ENCODE results near the gene PLOD1.
"Not testable (repeated sequence)": the region's sequence is repeated elsewhere in the genome, so short reads cannot be mapped to it uniquely, and the experiment has no call there.

The PLOD1 gene

DNA sequence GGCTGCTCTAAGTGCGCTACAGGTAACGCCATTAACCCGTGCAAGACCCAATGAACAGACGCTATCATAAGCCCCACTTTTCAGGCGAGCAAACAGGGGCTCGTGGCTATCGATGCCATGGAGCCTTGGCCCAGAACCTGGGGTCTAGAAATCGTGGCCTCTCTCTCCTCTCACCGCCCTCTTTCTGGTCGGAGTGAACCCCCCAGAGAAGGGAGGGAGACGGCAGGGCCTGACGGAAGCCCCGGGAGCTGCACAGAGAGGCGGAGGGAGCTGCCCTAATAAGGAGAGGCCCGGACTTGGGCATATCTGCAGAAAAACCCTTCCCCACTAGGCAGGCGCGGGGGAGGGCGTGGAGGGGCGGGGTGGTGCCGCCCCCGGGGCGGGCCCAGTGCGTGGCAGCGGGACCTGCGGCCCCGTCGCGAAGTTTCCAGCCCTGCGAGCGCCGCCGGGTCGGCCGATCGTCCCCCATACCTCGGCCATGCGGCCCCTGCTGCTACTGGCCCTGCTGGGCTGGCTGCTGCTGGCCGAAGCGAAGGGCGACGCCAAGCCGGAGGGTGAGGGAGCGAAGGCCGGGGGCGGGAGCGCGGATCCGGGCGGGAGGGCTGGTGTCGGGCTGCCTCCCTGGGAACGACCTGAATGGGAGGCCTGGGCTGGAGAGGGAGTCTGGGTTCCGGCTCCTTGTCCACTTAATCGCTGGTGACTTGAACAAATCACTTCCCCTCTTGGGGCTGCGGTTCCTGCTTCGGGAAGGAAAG lies at the start of gene PLOD1:
PLOD1 (plus strand) TSS at position 416 of the 755 bp plus-strand sequence; CDS start at position 479, 63 bp downstream.
- peak; percentile 81 for DNase-seq (ENCODE audit: low read depth)

DNA sequence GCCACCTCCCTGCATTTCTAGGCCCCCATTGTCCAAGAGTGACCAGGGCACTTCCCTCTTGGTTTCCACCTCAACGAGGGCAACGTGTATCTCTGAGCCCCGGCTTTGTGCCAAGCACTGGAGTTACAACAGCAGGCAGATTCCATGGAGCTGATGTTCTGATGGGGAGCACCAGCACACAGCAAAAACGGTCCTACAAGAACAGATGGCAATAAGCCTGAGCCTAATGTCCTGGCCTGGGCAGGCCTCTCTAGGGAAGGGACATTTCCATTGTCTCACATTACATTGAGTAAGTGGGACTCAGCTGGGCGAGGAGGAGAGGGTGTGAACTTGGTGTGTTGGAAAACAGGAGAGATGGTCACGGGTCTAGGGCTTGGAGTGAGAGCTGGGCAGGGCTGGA lies 48.6 kb upstream of the PLOD1 start:
- no peak for DNase-seq (ENCODE audit: low read depth)

DNA sequence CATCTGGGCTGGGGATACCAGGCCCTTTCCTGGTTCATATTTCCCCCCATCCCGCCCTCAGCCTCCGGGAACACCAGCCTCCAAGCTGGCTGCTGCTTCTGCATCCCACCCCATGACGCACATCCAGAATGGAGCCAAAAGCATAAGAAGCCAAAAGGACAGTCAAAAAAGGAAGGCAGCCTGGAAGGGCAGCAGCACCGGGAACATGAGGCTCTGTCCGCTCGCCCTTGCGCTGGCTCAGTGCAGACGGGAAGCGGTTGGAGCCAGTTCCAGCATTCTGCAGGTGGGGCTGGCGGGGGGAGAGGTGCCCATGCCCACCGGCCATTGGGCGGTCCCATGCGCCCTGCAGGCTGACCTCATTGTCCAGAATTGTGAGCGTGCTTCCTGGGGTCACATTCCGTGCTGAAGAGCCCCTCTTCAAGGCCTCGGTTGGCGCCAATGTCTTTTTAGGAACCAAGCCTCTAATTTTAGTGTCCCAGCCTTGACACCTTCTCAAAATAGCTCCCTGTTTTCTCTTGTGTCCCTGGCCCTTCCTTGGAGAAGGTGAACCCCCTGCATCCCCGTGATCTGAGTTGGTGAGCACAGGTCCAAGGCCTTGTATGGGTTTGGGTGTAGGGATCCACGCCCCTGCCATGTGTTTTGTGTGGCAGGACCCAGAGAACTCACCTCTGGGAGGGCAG lies 47.4 kb upstream of the PLOD1 start:
- no peak for DNase-seq (ENCODE audit: low read depth)

DNA sequence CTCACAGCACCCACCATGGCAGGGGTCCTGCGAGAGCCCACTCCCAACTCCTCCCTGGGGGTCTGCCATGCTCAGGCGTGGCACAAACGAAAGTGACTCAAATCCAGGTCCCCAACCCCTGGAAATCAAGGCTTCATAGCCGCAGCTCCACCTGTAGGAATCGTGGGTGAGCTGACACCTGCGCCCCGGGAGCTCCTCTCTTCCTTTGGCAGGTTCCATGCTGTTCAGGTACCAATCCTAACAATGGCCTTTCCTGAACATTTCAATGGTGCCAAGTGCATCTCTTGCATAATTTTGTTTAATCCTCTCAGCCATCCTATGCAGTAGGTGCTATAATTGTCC lies 46.9 kb upstream of the PLOD1 start:
- no peak for DNase-seq (ENCODE audit: low read depth)

DNA sequence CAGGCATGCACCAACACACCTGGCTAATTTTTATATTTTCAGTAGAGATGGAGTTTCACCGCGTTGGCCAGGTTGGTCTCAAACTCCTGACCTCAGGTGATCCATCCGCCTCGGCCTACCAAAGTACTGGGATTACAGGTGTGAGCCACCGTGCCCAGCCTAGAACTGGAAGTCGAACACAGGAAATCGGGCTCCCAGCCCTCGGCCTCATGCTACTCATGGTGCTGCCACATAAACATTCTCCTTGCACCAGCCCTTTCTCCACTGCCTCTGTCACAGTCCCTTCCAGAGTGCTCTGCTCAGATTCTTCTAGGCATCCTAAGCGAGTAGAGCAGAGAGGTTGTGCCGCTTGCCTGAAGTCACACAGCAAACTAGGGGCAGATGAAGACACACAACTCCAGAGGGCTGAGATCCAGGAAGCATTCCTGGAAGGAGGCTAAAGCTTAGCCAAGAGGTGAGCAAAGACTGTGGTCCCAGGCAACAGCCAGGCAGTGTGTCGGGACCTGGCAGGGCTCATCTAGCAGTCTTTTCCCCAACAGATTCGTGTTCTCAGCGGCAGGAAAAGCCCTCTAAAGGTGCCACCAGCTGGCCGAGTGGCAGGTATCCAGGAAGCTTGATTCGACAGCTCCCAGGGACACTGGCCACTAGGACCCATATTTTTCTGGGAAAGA lies 46.2 kb upstream of the PLOD1 start:
- no peak for DNase-seq (ENCODE audit: low read depth)

DNA sequence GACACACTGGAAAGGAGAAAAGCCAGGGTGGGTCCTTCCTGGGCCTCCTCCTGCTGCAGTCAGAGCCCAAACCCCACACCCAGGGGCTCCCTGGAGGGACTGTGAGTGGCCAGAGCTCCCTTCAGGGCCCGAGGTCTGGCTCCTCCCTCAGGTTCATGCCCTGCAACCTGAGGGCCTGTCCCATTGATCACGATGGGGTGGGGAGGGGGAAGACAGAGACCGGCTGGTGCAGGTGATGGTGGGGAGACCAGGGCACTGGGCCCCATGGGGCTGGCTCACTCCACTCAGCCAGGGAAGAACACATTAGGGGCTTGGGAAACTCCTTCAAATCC lies 45.7 kb upstream of the PLOD1 start:
- no peak for DNase-seq (ENCODE audit: low read depth)

DNA sequence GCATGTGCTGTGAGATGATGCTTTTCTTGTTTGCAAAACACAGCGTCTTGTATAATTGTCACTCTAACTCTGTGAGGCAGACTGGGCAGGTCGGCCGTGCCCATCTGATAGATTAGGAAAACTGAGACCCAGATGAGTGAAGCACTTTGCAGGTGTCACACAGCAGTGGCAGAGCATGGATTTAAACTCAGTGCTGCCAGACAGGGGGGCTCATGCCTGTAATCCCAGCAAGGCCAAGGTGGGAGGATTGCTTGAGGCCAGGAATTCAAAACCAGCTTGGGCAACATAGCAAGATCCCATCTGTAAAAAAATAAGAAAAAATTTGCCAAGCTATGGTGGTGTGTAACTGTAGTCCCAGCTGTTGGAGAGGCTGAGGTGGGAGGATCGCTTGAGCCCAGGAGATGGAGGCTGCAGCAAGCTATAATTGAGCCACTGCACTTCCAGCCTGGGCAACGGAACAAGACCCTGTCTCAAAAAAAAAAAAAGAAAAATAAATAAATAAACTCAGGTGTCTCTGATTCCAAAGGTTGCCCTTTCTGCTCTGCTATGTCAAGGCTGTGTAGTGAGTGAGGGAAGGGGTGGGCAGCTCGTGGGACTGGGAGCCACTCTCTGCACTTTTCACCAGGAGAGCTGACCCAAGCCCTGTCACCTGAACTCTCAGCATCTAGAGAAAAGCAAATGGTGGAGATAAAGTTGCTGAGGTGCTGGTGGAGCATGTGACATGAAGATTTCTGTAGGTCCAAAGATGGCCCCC lies 42.9 kb upstream of the PLOD1 start:
- DNase-seq (ENCODE audit: low read depth): no peak

DNA sequence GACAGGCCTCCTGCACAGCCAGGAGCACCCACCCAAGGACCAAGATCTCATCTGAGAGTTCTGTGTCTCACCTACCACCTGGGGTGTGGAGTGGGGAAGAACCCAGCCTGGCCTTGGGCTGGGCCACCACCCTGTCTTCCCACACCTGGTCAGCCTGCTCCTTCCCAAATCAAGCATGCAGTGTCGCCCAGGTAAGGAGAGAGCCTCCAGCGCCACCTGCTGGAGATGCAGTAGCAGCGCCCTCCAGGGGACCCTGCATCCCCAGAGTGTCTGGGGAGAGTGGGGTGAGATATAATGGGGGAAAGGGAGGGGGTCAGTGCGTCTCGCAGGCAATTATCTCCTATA lies 40.6 kb upstream of the PLOD1 start:
- peak; percentile 50 for DNase-seq (ENCODE audit: low read depth)

DNA sequence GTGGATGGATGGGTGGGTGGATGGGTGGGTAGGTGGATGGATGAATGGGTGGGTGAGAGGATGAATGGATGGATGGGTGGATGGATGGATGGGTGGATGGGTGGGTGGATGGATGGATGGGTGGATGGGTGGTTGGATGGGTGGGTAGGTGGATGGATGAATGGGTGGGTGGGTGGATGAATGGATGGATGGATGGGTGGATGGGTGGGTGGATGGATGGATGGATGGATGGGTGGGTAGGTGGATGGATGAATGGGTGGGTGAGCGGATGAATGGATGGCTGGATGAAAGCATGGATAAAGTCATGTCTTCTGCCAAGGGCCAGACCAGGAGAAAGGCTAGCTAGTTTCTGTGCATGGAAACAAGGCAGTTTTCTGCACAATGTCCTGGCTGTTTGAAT lies 40.0 kb upstream of the PLOD1 start:
- DNase-seq (ENCODE audit: low read depth): not testable (repeated sequence)

DNA sequence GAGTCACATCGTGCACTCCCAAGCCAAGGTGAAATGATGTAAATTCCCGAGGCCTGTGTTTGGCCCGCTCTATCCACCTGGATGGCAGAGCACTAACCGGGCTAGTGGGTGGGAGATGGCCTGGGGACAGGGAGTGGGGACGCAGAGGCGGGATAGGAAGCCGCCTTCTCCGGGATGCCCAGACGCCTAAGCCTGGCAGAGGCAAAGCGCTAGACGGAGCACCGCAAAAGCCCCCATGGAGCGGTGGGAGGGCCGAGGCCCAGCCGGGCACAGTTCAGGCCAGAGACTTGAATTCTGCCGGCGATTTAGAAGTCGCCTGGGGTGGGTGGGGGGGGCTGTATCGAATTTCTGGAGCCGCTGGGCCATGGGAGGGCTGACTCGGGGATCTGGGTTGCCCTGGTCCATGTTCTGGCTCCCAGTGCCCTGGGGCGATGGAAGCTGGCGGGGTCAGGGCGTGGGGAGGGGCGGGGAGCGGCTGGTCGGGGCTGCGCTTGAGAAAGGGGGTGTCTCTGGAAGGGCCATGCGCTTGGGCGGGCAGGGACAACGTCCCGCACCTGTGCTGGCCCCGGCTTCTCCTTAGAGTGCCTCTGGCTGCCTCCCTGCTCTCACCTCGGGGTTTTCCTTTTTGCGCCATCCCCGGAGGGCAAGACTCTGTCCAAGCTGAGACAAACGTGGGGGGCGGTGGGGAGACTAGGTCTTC lies 36.3 kb upstream of the PLOD1 start:
- DNase-seq (ENCODE audit: low read depth): no peak

DNA sequence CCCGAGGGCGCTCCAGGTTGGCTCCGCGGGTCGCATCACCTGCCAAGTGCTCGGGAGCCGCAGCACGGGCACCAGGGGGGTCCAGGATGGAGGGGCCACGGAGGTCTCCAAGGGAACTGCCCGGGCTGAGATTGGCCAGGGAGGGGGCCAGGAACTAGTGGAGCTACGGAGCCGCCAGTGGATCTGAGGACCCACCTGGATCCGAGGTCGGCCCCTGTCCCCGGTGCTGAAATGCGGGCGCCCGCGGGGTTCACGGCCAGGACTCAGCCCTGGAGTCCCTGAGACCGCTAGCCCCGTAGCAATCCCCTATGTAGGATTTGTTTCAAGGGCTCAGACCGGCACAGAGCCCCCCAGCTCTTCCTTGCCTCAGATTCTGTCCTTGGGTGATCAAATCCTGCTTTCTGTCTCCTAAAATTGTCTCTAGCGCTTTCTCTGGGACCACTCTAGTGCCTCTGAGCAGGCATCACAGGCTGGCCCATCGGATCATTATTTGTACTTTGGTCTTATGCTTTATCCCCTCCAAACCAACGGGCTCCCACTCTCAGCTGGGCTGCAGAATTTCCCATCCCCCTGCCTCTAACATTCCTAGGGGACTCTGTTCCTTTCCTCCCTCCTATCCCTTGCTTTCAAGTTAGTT lies 35.6 kb upstream of the PLOD1 start:
- DNase-seq (ENCODE audit: low read depth): no peak

DNA sequence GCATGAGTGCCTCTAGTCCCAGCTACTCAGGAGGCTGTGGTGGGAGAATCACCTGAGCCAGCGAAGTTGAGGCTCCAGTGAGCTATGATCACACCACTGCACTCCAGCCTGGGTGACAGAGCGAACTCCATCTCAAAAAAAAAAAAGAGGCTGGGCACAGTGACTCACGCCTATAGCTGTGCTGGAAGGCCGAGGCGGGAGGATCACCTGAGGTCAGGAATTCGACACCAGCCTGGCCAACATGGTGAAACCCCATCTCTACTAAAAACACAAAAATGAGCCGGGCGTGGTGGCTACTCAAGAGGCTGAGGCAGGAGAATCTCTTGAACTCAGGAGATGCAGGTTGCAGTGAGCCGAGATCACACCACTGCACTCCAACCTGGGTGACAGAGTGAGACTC lies 33.1 kb upstream of the PLOD1 start:
- not testable (repeated sequence) for DNase-seq (ENCODE audit: low read depth)

DNA sequence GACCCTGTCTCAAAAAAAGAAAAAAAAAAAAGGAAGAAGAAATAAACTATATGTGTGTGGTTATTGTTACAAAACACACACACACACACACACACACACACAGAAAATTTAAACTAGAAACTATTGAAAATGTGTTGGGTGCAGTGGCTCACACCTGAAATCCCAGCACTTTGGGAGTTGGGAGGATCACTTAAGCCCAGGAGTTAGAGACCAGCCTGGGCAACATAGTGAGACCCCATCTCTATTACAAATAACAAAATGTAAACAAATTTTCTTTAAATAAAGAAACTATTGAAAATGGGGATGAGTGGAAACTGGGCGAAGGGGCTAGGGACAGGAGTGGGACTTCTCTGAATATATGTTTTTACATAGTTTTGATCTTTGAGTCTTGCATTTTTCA lies 31.3 kb upstream of the PLOD1 start:
- DNase-seq (ENCODE audit: low read depth): no peak

DNA sequence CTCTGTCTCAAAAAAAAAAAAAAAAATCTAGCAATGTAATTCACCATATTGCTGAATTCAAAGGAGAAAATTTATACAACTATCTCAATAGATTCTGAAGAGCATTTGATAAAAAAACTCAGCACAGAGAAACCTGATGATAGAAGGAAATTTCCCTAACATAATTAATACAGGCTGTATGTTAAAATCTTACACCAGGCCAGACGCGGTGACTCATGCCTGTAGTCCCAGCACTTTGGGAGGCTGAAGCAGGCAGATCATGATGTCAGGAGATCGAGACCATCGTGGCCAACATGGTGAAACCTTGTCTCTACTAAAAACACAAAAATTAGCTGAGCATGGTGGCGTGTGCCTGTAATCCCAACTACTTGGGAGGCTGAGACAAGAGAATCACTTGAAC lies 30.4 kb upstream of the PLOD1 start:
- DNase-seq (ENCODE audit: low read depth): not testable (repeated sequence)

DNA sequence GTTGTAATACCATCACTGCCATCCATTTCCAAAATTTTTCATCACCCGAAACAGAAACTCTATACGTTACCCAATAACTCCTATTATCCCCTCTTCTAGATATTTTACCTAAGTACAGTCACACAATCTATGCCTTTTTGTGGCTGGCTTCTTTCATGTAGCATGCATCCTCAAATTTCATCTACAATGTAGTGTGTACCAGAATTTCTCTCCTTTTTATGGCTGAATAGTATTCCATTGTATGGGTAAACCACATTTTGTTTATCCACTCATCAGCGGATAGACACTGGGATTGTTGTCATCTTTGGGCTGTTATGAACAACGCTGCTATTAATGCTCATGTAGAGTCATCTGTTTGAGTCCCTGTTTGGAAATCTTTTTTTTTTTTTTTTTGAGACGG lies 29.5 kb upstream of the PLOD1 start:
- no peak for DNase-seq (ENCODE audit: low read depth)

DNA sequence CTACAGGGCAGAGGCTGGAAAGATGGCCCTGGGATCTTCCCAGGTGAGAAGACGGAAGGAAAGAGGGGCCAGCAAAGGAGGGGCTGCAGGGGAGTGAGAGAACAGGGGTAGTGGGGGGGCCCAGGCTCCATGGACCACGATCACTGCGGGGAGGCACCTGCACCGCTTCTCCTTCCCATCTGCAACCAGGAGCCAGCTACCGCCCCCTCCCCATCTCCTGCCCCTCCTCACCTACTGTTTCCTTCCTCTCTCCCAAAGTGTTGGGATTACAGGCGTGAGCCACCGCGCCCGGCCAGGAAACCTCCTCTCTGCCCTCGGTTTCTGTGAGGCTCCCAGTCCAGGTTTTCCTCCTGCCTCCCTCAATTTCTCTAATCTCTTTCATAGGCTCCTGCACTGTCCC lies 27.6 kb upstream of the PLOD1 start:
- no peak for DNase-seq (ENCODE audit: low read depth)

DNA sequence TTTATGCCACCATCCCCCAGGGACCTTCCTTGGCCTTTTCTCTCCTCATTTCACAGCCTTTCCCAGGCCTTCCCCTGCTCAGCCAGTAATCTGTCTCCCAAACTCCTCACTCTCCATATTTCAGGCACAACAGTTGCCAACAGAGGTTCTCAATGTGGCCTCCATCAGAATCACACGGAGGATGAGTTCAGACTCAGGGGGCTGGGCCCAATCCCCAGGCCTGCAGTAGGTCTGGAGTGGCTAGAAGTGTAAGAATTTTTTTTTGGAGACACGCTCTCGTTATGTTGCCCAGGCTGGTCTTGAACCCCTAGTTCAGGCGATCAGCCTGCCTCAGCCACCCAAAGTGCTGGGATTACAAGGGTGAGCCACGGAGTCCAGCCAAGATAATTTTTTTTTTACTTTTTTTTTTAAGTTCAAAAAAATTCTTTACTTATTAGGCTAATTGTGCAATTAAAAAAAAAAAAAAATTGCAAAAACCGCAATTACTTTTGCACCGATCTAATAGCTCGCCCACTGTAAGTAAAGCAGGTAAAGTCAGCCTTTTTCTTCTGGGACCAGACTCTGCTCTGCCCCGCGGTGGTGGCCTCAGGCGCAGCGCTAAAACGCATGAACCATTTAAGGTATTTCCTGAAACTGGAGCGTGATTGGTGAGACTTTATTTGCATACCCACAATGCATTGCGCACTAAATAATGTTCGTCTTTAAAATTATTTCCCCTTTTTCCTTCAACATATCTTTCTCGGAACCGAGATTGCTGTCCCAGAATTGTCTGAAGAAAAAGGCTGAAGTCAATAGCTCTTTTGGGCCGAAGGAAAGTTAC lies 27.0 kb upstream of the PLOD1 start:
- DNase-seq (ENCODE audit: low read depth): peak; percentile 82

DNA sequence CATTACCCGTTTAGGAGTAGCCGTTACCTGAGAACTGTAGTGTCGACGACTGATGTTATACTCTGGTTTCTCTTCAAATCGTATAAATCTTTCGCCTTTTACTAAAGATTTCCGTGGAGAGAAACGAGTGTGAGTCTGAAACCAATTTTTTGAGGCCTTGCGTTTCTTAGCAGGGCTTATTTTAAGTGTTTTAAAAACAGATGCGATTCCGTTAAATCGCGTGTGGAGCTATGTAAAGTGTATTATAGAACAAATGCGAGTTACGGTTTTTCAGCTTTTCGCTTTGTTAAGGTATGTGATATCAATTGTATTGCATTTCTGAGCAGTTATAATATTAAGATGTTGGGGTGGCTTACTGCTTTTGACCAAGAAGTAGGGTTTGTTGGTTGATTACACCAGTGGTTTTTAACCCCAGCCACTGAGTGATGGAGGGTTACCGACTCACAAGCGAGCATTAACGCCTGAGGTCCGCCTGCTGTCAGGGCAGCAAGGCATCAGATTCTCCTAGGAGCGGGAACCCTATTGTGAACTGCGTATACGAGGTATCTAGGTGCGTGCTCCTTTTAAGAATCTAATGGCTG lies 26.3 kb upstream of the PLOD1 start:
- DNase-seq (ENCODE audit: low read depth): peak; percentile 30

DNA sequence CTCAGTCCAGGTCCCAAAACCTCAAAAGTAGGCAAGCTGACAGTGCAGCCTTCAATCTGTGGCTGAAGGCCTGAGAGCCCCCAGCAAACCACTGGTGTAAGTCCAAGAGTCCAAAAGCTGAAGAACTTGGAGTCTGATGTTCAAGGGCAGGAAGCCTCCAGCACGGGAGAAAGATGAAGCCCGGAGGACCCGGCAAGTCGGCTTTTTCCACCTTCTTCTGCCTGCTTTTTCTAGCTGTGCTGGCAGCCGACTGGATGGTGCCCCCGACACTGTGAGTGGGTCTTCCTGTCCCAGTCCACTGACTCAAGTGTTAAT lies 23.6 kb upstream of the PLOD1 start:
- DNase-seq (ENCODE audit: low read depth): not testable (repeated sequence)

DNA sequence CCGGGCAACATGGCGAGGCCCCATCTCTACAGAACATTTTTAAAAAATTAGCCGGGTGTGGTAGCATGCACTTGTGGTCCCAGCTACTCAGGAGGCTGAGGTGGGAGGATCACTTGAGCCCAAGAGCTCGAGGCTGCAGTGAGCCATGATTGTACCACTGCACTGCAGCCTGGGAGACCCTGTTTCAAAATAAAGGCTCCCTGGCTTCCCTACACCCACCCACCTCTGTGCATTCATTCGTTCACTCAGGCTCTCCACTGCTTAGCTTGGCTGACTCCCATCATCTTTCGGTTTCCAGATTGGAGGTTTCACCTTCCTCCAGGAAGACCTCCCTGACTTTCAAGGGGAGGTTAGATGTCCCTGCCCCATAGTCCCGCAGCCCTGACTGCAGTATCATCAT lies 22.5 kb upstream of the PLOD1 start:
- no peak for DNase-seq (ENCODE audit: low read depth)
